B cell (primary cell): Measurements from ENCODE around the gene SLC2A3. TPM values are rescaled to one million over a fixed set of nuclear protein-coding genes. Genes with fewer than 3 reads are reported as not detected.
"Not testable (repeated sequence)": the region's sequence is repeated elsewhere in the genome, so short reads cannot be mapped to it uniquely, and the experiment has no call there.

Experiments used
- ATAC-seq: fragments of 200-7000 bp; cut with Tn5 transposase; one replicate; pipeline ENCODE4 v1.10.0; 2021; ENCODE audit warnings: low read depth, mild to moderate bottlenecking, moderate number of reproducible peaks, moderate library complexity
- CTCF ChIA-PET: fragments of 350-600 bp; sonication (Branson Sonifier 250); formaldehyde crosslinking; loops from one replicate; lab custom pipeline; 2021; ENCODE audit warnings: antibody characterized with exemption, inconsistent platforms; lab: Charles Lee
- POLR2A ChIA-PET: fragments of 350-600 bp; sonication (Branson Sonifier 250); formaldehyde crosslinking; loops from one replicate; lab custom pipeline; 2021; ENCODE audit warnings: antibody characterized with exemption; lab: Charles Lee
- DNase-seq: peaks from one replicate; pipeline ENCODE4 v3.0.0; 2013
- H2AFZ ChIP-seq: 2 replicates; pipeline ENCODE4 v1.6.1; 2012; ENCODE audit warnings: mild to moderate bottlenecking, low read depth, low read length; ENCODE audit not compliant: insufficient read depth, poor library complexity, severe bottlenecking
- H3K27ac ChIP-seq, 2 donors: 1 replicate in 1 of 2; 2 replicates in 1 of 2; pipeline ENCODE4 v1.5.1; 2012 to 2013; ENCODE audit warnings: low read length in 2 of 2, mild to moderate bottlenecking in 2 of 2, moderate library complexity in 1 of 2
- H3K27me3 ChIP-seq, 4 experiments: fragments of 200-600 bp in 1 of 4; sonication (generic) in 1 of 4; replicated peaks in 1 of 4; 1 replicate in 2 of 4; 2 replicates in 2 of 4; pipeline versions ENCODE4 v1.6.1 to v1.7.0; 2013 to 2016; ENCODE audit warnings: low read length in 3 of 4, mild to moderate bottlenecking in 2 of 4, mixed read lengths in 1 of 4, moderate library complexity in 1 of 4; ENCODE audit not compliant: insufficient read depth in 4 of 4, control insufficient read depth in 3 of 4; ENCODE audit errors: control extremely low read depth in 1 of 4
- H3K36me3 ChIP-seq, 2 experiments: replicated peaks in 1 of 2; 1 replicate in 1 of 2; 2 replicates in 1 of 2; pipeline versions ENCODE4 v1.6.1 to v1.7.1; 2013; ENCODE audit warnings: low read length in 1 of 2; ENCODE audit not compliant: insufficient read depth in 2 of 2, control insufficient read depth in 1 of 2; ENCODE audit errors: control extremely low read depth in 1 of 2, extremely low read depth in 1 of 2
- H3K4me1 ChIP-seq, 2 donors: fragments of 200-600 bp in 1 of 2; sonication (generic) in 1 of 2; 1 replicate in 1 of 2; 2 replicates in 1 of 2; pipeline versions ENCODE4 v1.5.1 to v1.6.1; 2013 to 2017; ENCODE audit warnings: low read length in 2 of 2; ENCODE audit not compliant: control insufficient read depth in 2 of 2, insufficient read depth in 2 of 2
- H3K4me2 ChIP-seq: replicated peaks from 2 replicates; pipeline ENCODE3; 2012; ENCODE audit warnings: mild to moderate bottlenecking, low read depth, low read length; ENCODE audit not compliant: poor library complexity, severe bottlenecking
- H3K4me3 ChIP-seq, 5 experiments: fragments of 200-600 bp in 1 of 5; sonication (generic) in 1 of 5; 1 replicate in 3 of 5; 2 replicates in 2 of 5; pipeline versions ENCODE4 v1.5.1 to v1.7.0; 2011 to 2016; ENCODE audit warnings: low read length in 4 of 5, mild to moderate bottlenecking in 4 of 5, low read depth in 2 of 5, control low read depth in 1 of 5, moderate library complexity in 1 of 5; ENCODE audit not compliant: insufficient read depth in 1 of 5; ENCODE audit errors: control extremely low read depth in 1 of 5, extremely low read depth in 1 of 5
- H3K79me2 ChIP-seq: fragments of 200-600 bp; sonication (generic); one replicate; pipeline ENCODE4 v1.6.0; 2016; ENCODE audit warnings: low read length; ENCODE audit not compliant: control insufficient read depth, insufficient read depth
- H3K9ac ChIP-seq: fragments of 200-600 bp; sonication (generic); 2 replicates; pipeline ENCODE4 v1.6.1; 2017; ENCODE audit warnings: mild to moderate bottlenecking, low read length, moderate library complexity
- H3K9me3 ChIP-seq, 3 donors: one replicate each; pipeline versions ENCODE4 v1.6.1 to v1.7.1; 2013; ENCODE audit warnings: low read length in 2 of 3; ENCODE audit not compliant: control insufficient read depth in 2 of 3, insufficient read depth in 1 of 3; ENCODE audit errors: control extremely low read depth in 1 of 3
- H4K20me1 ChIP-seq: 2 replicates; pipeline ENCODE4 v1.6.0; 2012; ENCODE audit warnings: mild to moderate bottlenecking, low read length; ENCODE audit not compliant: insufficient read depth, control insufficient read depth, poor library complexity, severe bottlenecking
- H3K27ac Mint-ChIP-seq: one replicate; pipeline ENCODE4 v1.8.0; 2021; ENCODE audit warnings: mixed read lengths
- H3K27me3 Mint-ChIP-seq: one replicate; pipeline ENCODE4 v1.8.0; 2021; ENCODE audit warnings: mixed read lengths
- H3K4me1 Mint-ChIP-seq: one replicate; pipeline ENCODE4 v1.8.0; 2021; ENCODE audit warnings: mixed read lengths
- H3K4me3 Mint-ChIP-seq: one replicate; pipeline ENCODE4 v1.8.0; 2021; ENCODE audit warnings: mixed read lengths
- H3K9me3 Mint-ChIP-seq: one replicate; pipeline ENCODE4 v1.8.0; 2022; ENCODE audit warnings: mixed read lengths; ENCODE audit not compliant: insufficient read depth
- EZH2 ChIP-seq: IDR thresholded peaks from 2 replicates; pipeline ENCODE4 v1.6.1; 2012; ENCODE audit warnings: borderline replicate concordance, low read depth, mild to moderate bottlenecking, moderate library complexity, low read length; ENCODE audit not compliant: insufficient read depth, poor library complexity, severe bottlenecking
- WGBS: methylation state at CpG from one replicate; pipeline ENCODE4 v1.1.5; 2013; ENCODE audit warnings: missing lambda C conversion rate; ENCODE audit not compliant: insufficient coverage; 5-methylcytosine and 5-hydroxymethylcytosine counted together
- intact Hi-C: fragments of 100-400 bp; cut with micrococcal nuclease; formaldehyde crosslinking; loops from one replicate; pipeline ENCODE4 v1.10.0; 2022
- polyA plus RNA-seq: library from polyadenylated mRNA; depleted of rRNA; stranded (reverse); fragments of >200 nt; gene quantifications from 2 replicates; pipeline ENCODE4 v1.2.3, GENCODE V29; 2012
- total RNA-seq, 2 donors: library from RNA; stranded (reverse); fragments of 120-200 nt in 1 of 2; gene quantifications; 1 replicate in 1 of 2; 2 replicates in 1 of 2; pipeline versions ENCODE4 v1.2.3 to v1.2.4, GENCODE V29; 2013 to 2022
- TF ChIP-seq, protein P1 (sequence below): fragments of 200-600 bp; IDR thresholded peaks from one replicate; pipeline ENCODE4 v1.8.0; 2022; ENCODE audit warnings: antibody characterized with exemption, mild to moderate bottlenecking

The SLC2A3 gene
- total and polyA plus RNA-seq, 2 donors (not counting 1 experiment from before 2014, with no cell fraction given), result 215 to 284 TPM

GRCh38 chr12:7984900-7985299 lies 48.9 kb upstream of the SLC2A3 start:
- H3K4me3 Mint-ChIP-seq, result no peak overlapping the region
- no peak overlapping the region for H2AFZ ChIP-seq
- ATAC-seq (no peak), DNase-seq (no peak)
- H3K4me2 ChIP-seq, result no peak overlapping the region
- H3K4me1 ChIP-seq, result peaks cover 0 to 2% of the 10 kb centered on the region in 2 donors
- WGBS, result 100% methylated on average over 1 of the region's 5 CpGs
- intact Hi-C loops, result no loop called here
- peaks cover 1% of the 10 kb centered on the region for H3K4me1 Mint-ChIP-seq
- ChIA-PET CTCF (interaction anchor here (1.4 to 5.0 kb wide), 3 partner anchors 10 to 52 kb away, joined by 4 to 18 read pairs (median 6); no protein-coding TSS in a partner anchor), POLR2A (no interaction called here)
- H3K27ac ChIP-seq, result no peak overlapping the region
- H3K27ac Mint-ChIP-seq, result no peak overlapping the region
- H3K4me3 ChIP-seq, result no peak overlapping the region
- H3K27me3 Mint-ChIP-seq, result no peaks in the 10 kb centered on the region
- no peak overlapping the region for H3K9ac ChIP-seq
- TF ChIP-seq EZH2, result no peak
- TF ChIP-seq, protein P1, sequence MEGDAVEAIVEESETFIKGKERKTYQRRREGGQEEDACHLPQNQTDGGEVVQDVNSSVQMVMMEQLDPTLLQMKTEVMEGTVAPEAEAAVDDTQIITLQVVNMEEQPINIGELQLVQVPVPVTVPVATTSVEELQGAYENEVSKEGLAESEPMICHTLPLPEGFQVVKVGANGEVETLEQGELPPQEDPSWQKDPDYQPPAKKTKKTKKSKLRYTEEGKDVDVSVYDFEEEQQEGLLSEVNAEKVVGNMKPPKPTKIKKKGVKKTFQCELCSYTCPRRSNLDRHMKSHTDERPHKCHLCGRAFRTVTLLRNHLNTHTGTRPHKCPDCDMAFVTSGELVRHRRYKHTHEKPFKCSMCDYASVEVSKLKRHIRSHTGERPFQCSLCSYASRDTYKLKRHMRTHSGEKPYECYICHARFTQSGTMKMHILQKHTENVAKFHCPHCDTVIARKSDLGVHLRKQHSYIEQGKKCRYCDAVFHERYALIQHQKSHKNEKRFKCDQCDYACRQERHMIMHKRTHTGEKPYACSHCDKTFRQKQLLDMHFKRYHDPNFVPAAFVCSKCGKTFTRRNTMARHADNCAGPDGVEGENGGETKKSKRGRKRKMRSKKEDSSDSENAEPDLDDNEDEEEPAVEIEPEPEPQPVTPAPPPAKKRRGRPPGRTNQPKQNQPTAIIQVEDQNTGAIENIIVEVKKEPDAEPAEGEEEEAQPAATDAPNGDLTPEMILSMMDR, result no peak
- H3K27me3 ChIP-seq, result no peaks in the 10 kb centered on the region
- H3K9me3 Mint-ChIP-seq, result no peaks in the 10 kb centered on the region
- no peaks in the 10 kb centered on the region for H4K20me1 ChIP-seq
- H3K9me3 ChIP-seq, result no peaks in the 10 kb centered on the region
- no peaks in the 10 kb centered on the region for H3K79me2 ChIP-seq
- no peaks in the 10 kb centered on the region for H3K36me3 ChIP-seq

DNA sequence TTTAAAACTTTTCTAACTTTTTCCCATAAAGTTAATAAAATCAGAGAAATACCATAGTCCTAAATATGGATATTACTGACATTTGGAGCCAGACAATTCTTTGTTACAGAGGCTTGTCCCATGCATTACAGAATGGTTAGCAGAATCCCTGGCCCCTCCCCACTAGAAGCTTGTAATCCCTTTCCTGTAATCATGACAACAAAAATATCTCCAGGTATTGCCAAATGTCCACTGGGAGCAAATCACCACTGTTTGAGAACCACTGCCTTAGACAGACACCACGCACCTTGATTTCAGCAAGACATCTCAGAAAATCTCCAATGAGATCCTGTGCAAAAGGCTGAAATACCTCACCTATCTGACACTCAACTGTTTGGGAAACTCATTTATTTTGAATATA lies 47.5 kb upstream of the SLC2A3 start:
- H3K9me3 Mint-ChIP-seq, H3K27ac ChIP-seq, H3K27me3 Mint-ChIP-seq, DNase-seq, H3K9ac ChIP-seq, H3K4me2 ChIP-seq, H3K4me3 ChIP-seq, POLR2A ChIA-PET, H3K36me3 ChIP-seq, H3K4me1 Mint-ChIP-seq, H3K9me3 ChIP-seq, H2AFZ ChIP-seq, H3K4me3 Mint-ChIP-seq, H3K27me3 ChIP-seq, H3K27ac Mint-ChIP-seq, H3K79me2 ChIP-seq, H3K4me1 ChIP-seq, ATAC-seq, intact Hi-C loops, H4K20me1 ChIP-seq: not testable (repeated sequence)
- 92% methylated on average over 1 of the region's 1 CpG for WGBS
- CTCF ChIA-PET, result interaction anchor here (0.8 to 5.0 kb wide), 3 partner anchors 11 to 50 kb away, joined by 3 to 18 read pairs (median 4); no protein-coding TSS in a partner anchor

DNA sequence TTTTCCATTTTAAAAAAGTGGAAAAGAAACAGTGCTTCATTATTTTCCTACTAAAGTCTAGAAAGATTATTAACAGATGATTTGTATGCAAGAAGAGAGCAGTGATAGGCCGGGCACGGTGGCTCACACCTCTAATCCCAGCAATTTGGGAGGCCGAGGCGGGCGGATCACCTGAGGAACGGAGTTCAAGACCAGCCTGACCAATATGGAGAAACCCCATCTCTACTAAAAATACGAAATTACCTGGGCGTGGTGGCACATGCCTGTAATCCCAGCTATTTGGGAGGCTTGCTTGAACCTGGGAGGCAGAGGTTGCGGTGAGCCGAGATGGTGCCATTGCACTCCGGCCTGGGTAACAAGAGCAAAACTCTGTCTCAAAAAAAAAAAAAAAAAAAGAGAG lies 47.0 kb upstream of the SLC2A3 start:
- H3K4me3 Mint-ChIP-seq, H3K27ac ChIP-seq, H3K4me3 ChIP-seq, DNase-seq, H3K4me1 Mint-ChIP-seq, ATAC-seq, POLR2A ChIA-PET, H4K20me1 ChIP-seq, H3K4me1 ChIP-seq, intact Hi-C loops, H3K36me3 ChIP-seq, H3K9me3 Mint-ChIP-seq, H3K27me3 Mint-ChIP-seq, H3K79me2 ChIP-seq, H3K9ac ChIP-seq, H3K27ac Mint-ChIP-seq, H3K4me2 ChIP-seq, H3K27me3 ChIP-seq, H3K9me3 ChIP-seq, H2AFZ ChIP-seq: not testable (repeated sequence)
- whole genome bisulfite sequencing, result 98% methylated on average over 6 of the region's 11 CpGs
- CTCF ChIA-PET, result interaction anchor here (1.5 to 5.0 kb wide), 2 partner anchors 47 to 50 kb away, joined by 3 to 18 read pairs; partner anchors contain the start of gene SLC2A3
